WTC11 (cell line): ENCODE data around the gene RBM20.

Experiments
- FOXJ3 ChIP-seq: sonication (generic); formaldehyde crosslinking; IDR thresholded peaks from 2 replicates; pipeline ENCODE4 v1.9.0; 2021; ENCODE audit warnings: missing genetic modification reagents, mild to moderate bottlenecking, borderline replicate concordance
- TF ChIP-seq, protein P1 (sequence below): fragments of 200-600 bp; IDR thresholded peaks from 2 replicates; pipeline ENCODE4 v1.8.0; 2022; ENCODE audit warnings: antibody characterized with exemption

DNA sequence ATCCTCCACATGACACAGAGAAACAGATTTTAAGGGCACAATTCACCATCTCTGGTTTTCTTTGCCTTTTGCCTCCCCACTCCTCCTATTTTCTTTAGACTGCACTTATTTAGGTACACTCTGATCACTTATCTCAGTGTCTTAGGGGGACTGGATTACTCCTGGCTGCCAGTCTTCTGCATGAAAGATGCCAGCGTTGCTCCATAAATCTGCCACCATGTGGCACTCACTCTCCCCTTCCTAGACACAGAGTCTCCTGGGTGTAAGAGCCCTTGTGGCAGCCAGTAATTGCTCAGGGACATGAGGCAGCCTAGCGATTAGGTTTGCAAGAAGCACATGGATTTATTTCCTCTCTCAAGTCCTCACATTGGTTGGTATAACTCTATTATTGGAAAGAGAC lies 34.5 kb upstream of the RBM20 start:
- no peak for TF ChIP-seq FOXJ3 (CRISPR knock-in tag)
- TF ChIP-seq, protein P1, sequence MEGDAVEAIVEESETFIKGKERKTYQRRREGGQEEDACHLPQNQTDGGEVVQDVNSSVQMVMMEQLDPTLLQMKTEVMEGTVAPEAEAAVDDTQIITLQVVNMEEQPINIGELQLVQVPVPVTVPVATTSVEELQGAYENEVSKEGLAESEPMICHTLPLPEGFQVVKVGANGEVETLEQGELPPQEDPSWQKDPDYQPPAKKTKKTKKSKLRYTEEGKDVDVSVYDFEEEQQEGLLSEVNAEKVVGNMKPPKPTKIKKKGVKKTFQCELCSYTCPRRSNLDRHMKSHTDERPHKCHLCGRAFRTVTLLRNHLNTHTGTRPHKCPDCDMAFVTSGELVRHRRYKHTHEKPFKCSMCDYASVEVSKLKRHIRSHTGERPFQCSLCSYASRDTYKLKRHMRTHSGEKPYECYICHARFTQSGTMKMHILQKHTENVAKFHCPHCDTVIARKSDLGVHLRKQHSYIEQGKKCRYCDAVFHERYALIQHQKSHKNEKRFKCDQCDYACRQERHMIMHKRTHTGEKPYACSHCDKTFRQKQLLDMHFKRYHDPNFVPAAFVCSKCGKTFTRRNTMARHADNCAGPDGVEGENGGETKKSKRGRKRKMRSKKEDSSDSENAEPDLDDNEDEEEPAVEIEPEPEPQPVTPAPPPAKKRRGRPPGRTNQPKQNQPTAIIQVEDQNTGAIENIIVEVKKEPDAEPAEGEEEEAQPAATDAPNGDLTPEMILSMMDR, result no peak
